ENCODE data around the gene ZBTB7A. TPM values are rescaled to one million over a fixed set of nuclear protein-coding genes. Genes with fewer than 3 reads are reported as not detected.

ZBTB7A gene
- total RNA-seq, 2 experiments from 2014 or later = 24.0 to 26.4 TPM

- peak; percentile 68 for ATAC-seq
- H3K4me1 Mint-ChIP-seq = peaks cover 34% of the 10 kb centered on the region
- peaks cover 47% of the 10 kb centered on the region for H3K36me3 Mint-ChIP-seq (ENCODE audit: low read depth)
- H3K27me3 Mint-ChIP-seq = no peaks in the 10 kb centered on the region
- H3K27ac Mint-ChIP-seq = peak overlapping the region; percentile 75
- H3K4me3 Mint-ChIP-seq = no peak overlapping the region
- ChIA-PET CTCF (interaction anchor here (1.1 kb wide), 1 partner anchor 10 kb away, joined by 3 read pairs; no protein-coding TSS in a partner anchor), POLR2A (no interaction called here)
- peaks cover 3% of the 10 kb centered on the region for H3K9me3 Mint-ChIP-seq (ENCODE audit: low read depth)
- intact Hi-C loops (cut with DNase I, micrococcal nuclease) = no loop called here
- DNase-seq = peak; percentile 59
These were observed 15.3 kb downstream of the ZBTB7A start for GRCh38 chr19:4051175-4052101.

DNA sequence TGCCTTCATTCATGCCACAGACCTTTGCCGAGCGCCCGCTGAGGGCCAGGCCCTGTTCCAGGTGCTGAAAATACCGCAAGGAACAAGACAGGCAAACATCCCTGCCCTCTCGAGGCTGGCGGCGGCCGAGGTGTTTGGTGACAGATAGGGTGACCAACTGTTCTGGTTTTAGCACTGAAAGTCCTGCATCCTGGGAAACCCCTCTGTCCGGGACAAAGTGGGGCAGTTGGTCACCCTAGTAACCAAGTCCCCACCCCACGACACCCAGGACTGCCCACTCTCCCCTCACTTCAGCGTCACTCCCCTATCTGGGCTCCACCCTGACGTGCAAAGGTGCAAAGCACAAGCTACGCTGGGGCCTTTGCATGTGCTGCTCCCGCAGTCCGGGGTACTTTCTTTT is 17.3 kb downstream of the ZBTB7A start:
- Mint-ChIP-seq H3K4me1 (peaks cover 32% of the 10 kb centered on the region), H3K27ac (no peak overlapping the region), H3K36me3 (ENCODE audit: low read depth) (peaks cover 40% of the 10 kb centered on the region), H3K27me3 (no peaks in the 10 kb centered on the region), H3K4me3 (no peak overlapping the region), H3K9me3 (ENCODE audit: low read depth) (peaks cover 3% of the 10 kb centered on the region)
- no peak for DNase-seq
- ChIA-PET CTCF (no interaction called here), POLR2A (no interaction called here)
- no peak for ATAC-seq
- intact Hi-C loops (cut with DNase I, micrococcal nuclease) = no loop called here

DNA sequence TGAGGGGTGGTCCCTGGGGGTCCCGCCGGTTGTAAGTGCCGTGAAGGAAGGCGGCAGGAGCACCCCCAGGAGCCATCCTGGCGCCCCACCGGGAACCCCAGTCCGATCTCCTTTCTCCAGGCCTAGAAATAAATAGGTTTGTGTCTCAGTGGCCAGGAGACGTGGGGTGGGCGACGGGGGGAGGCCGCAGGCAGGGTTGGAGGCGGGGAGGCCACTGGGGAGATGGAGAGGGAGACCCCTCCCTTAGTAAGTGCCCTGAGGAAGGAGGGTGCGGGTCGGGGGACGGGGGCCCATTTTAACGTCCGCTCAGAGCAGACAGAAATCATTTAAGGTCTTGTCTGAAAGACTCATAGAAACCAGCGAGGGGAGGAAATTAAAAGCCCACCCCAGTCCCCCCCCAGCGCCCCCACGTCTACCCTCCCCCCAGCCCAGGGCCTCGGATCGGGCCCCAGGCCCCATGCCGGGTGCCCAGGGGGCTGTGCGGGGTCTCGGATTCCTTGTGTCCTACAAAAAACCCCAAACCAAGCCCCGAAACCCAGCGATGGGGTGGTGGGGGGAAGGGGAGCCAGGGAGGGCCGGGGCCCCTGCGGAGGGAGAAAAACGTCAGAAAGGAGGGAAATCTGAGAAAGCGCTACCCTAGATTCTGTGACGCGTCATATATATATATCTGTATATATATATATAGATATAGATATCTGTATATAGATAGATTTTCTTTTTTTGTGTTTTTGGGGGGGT is 19.6 kb downstream of the ZBTB7A start:
- intact Hi-C loops (cut with DNase I, micrococcal nuclease) = no loop called here
- Mint-ChIP-seq H3K4me3 (no peak overlapping the region), H3K27ac (no peak overlapping the region), H3K27me3 (no peaks in the 10 kb centered on the region), H3K4me1 (peaks cover 19% of the 10 kb centered on the region), H3K36me3 (ENCODE audit: low read depth) (peaks cover 27% of the 10 kb centered on the region), H3K9me3 (ENCODE audit: low read depth) (no peaks in the 10 kb centered on the region)
- ChIA-PET POLR2A (no interaction called here), CTCF (no interaction called here)
- DNase-seq = no peak
- ATAC-seq = no peak

DNA sequence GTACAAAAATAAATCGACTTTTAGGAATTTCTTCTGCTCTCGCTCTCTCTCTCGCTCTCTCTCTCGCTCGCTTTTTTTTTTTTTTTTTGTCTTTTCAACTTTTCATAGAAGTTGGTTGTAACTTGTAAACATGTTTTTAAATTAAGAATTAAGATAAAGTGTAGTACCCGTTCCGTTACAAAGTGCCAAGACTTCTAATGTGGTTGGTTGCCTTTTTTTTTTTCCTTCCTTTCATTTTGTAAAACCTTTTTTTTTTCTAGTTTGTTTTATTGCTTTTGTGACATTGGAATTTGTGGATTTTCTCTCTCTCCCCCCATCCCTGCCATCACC is 20.4 kb downstream of the ZBTB7A start:
- peaks cover 12% of the 10 kb centered on the region for H3K4me1 Mint-ChIP-seq
- ChIA-PET POLR2A (no interaction called here), CTCF (no interaction called here)
- ATAC-seq (no peak), DNase-seq (no peak)
- H3K27ac Mint-ChIP-seq = no peak overlapping the region
- no peak overlapping the region for H3K4me3 Mint-ChIP-seq
- no peaks in the 10 kb centered on the region for H3K9me3 Mint-ChIP-seq (ENCODE audit: low read depth)
- intact Hi-C loops (cut with DNase I, micrococcal nuclease) = no loop called here
- H3K36me3 Mint-ChIP-seq (ENCODE audit: low read depth) = peaks cover 22% of the 10 kb centered on the region
- H3K27me3 Mint-ChIP-seq = no peaks in the 10 kb centered on the region

GRCh38 chr19:4045597-4046361 is 20.9 kb downstream of the ZBTB7A start:
- POLR2A ChIA-PET = no interaction called here
- H3K4me3 Mint-ChIP-seq = no peak overlapping the region
- intact Hi-C loops (cut with DNase I, micrococcal nuclease) = no loop called here
- no peaks in the 10 kb centered on the region for H3K27me3 Mint-ChIP-seq
- peaks cover 8% of the 10 kb centered on the region for H3K4me1 Mint-ChIP-seq
- H3K36me3 Mint-ChIP-seq (ENCODE audit: low read depth) = peaks cover 17% of the 10 kb centered on the region
- H3K9me3 Mint-ChIP-seq (ENCODE audit: low read depth) = no peaks in the 10 kb centered on the region
- CTCF ChIA-PET = interaction anchor here (0.9 kb wide), 1 partner anchor 55 kb away, joined by 3 read pairs; no protein-coding TSS in a partner anchor
- H3K27ac Mint-ChIP-seq = no peak overlapping the region
- DNase-seq (no peak), ATAC-seq (no peak)

DNA sequence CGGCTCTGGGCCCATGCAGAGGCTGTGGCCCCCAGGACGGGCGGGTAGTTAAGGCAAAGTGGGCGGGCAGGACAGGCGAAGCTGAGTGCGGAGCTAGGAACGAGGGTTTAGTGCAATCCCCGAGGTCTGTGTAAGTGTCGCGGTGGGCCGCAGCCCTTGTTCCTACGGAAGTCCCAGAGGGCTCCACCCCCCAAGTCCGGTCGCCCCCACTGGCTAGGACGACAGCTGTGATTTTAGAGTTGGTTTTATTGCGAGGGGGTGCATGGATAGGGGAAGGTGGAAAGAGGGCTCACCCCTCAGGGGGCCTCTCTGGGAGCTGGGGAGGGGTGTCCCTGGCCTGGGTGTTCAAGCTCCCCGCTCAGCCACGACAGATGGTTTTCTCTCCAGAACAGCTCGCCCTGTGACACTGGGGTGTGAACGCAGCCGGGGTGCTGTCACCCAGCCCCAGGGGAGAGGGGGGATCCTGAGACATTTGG is 21.7 kb downstream of the ZBTB7A start:
- Mint-ChIP-seq H3K27ac (no peak overlapping the region), H3K27me3 (no peaks in the 10 kb centered on the region), H3K4me3 (no peak overlapping the region), H3K4me1 (peaks cover 3% of the 10 kb centered on the region), H3K9me3 (ENCODE audit: low read depth) (no peaks in the 10 kb centered on the region), H3K36me3 (ENCODE audit: low read depth) (peaks cover 11% of the 10 kb centered on the region)
- DNase-seq (no peak), ATAC-seq (no peak)
- POLR2A ChIA-PET = no interaction called here
- intact Hi-C loops (cut with DNase I, micrococcal nuclease) = no loop called here
- CTCF ChIA-PET = interaction anchor here (0.5 to 0.9 kb wide), 2 partner anchors 54 to 135 kb away, joined by 3 to 5 read pairs; no protein-coding TSS in a partner anchor

- no peaks in the 10 kb centered on the region for H3K27me3 Mint-ChIP-seq
- ChIA-PET POLR2A (no interaction called here), CTCF (interaction anchor here (0.5 to 0.9 kb wide), 3 partner anchors 54 to 134 kb away, joined by 3 to 5 read pairs (median 4); no protein-coding TSS in a partner anchor)
- H3K4me3 Mint-ChIP-seq = no peak overlapping the region
- no peak overlapping the region for H3K27ac Mint-ChIP-seq
- H3K4me1 Mint-ChIP-seq = peaks cover 3% of the 10 kb centered on the region
- intact Hi-C loops (cut with DNase I, micrococcal nuclease) = no loop called here
- H3K9me3 Mint-ChIP-seq (ENCODE audit: low read depth) = no peaks in the 10 kb centered on the region
- peaks cover 7% of the 10 kb centered on the region for H3K36me3 Mint-ChIP-seq (ENCODE audit: low read depth)
- no peak for DNase-seq
- ATAC-seq = no peak
These were observed 22.6 kb downstream of the ZBTB7A start for GRCh38 chr19:4043966-4044715.

GRCh38 chr19:4043401-4043800 is 23.3 kb downstream of the ZBTB7A start:
- Mint-ChIP-seq H3K36me3 (ENCODE audit: low read depth) (peaks cover 7% of the 10 kb centered on the region), H3K4me3 (no peak overlapping the region), H3K27me3 (no peaks in the 10 kb centered on the region), H3K27ac (no peak overlapping the region), H3K4me1 (peaks cover 3% of the 10 kb centered on the region), H3K9me3 (ENCODE audit: low read depth) (no peaks in the 10 kb centered on the region)
- DNase-seq (no peak), ATAC-seq (no peak)
- intact Hi-C loops (cut with DNase I, micrococcal nuclease) = no loop called here
- ChIA-PET CTCF (no interaction called here), POLR2A (no interaction called here)

DNA sequence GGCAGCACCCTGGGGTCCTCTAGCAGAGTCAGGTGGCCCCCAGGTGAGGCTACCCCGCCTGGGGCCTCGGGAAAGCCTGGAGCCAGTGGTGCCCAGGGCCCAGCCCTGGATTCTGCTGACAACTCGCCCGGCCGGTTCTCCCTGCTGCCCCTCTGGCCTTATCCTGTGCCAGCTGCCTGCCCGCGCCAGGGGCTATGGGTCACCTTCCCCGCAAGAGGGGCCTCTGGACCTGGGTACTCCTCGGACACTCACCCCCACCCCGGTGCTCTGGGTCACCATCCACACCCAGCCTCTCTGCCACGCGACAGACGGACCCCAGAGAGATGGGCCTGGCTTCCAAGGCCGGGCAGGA is 24.0 kb downstream of the ZBTB7A start:
- ChIA-PET CTCF (no interaction called here), POLR2A (no interaction called here)
- DNase-seq (no peak), ATAC-seq (no peak)
- Mint-ChIP-seq H3K4me3 (no peak overlapping the region), H3K4me1 (peaks cover 3% of the 10 kb centered on the region), H3K36me3 (ENCODE audit: low read depth) (peaks cover 7% of the 10 kb centered on the region), H3K9me3 (ENCODE audit: low read depth) (no peaks in the 10 kb centered on the region), H3K27me3 (no peaks in the 10 kb centered on the region), H3K27ac (no peak overlapping the region)
- intact Hi-C loops (cut with DNase I, micrococcal nuclease) = no loop called here

DNA sequence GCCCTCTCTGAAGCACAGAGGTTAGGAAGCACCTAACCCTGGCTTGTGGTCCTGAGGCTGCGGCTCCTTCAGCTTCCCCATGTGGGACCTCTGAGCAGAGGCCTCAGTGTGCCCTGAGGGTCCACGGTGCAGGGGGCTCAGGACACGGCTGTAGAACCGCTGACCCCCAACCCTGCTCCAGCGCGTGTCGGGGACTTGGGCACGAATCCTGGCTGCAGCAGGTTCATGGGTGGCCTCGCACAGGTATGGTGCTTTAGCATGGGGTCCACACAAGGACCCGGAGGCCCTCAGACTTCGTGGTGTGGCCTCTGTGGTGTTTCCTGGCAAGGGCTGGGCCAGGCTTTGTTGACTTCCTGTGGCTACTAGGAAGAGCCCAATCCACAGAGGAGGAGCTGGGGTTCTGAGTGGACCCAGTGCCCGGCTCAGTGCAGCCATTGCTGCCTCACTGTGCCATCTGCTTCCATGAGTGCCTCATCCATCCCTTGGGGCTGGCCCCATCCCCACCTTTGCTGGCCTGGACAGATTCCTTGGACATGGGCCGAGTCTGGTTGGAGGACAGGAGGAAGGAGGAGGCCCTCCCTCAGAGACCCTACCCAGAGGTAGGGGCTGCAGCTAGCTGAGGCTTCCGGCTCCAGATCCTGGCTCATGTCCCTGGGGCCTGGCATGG is 24.5 kb downstream of the ZBTB7A start:
- CTCF ChIA-PET = no interaction called here
- no peaks in the 10 kb centered on the region for H3K27me3 Mint-ChIP-seq
- H3K27ac Mint-ChIP-seq = no peak overlapping the region
- no peaks in the 10 kb centered on the region for H3K9me3 Mint-ChIP-seq (ENCODE audit: low read depth)
- POLR2A ChIA-PET = no interaction called here
- H3K4me3 Mint-ChIP-seq = no peak overlapping the region
- intact Hi-C loops (cut with DNase I, micrococcal nuclease) = no loop called here
- peaks cover 3% of the 10 kb centered on the region for H3K4me1 Mint-ChIP-seq
- DNase-seq (no peak), ATAC-seq (no peak)
- H3K36me3 Mint-ChIP-seq (ENCODE audit: low read depth) = peaks cover 7% of the 10 kb centered on the region
